ENCODE data around the gene DENND2A. TPM values are rescaled to one million over a fixed set of nuclear protein-coding genes. Genes with fewer than 3 reads are reported as not detected.
A peak's percentile ranks its signal among the peaks of the same experiment; 100 is the strongest.
"Not testable (repeated sequence)": the region's sequence is repeated elsewhere in the genome, so short reads cannot be mapped to it uniquely, and the experiment has no call there.

The DENND2A gene
- total RNA-seq, 1 donor from 2014 or later = not detected

DNA sequence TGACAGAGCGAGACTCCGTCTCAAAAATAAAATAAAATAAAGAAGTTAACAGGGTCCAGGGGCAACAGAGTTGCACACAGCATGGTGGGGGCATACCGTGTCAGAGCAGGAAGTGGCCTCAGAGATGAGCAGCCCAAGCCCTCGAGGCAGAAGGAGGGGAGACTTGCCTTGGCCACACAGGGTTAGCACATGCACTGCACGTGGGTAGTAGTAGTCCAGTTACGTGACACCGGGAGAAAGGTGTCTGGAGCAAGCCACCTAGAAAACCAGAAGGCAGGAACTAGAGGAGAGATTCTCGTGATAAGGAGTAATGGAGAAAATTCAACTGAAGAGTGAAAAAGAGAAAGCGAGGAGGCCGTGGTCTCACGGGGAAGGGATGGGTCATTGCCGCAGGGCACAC lies 9.8 kb upstream of the DENND2A start:
- Mint-ChIP-seq H3K36me3 (ENCODE audit: low read depth) (no peaks in the 10 kb centered on the region), H3K27me3 (peaks cover 2% of the 10 kb centered on the region), H3K4me3 (no peak overlapping the region), H3K27ac (no peak overlapping the region), H3K4me1 (peaks cover 12% of the 10 kb centered on the region), H3K9me3 (no peaks in the 10 kb centered on the region)
- TF ChIP-seq, protein P1, sequence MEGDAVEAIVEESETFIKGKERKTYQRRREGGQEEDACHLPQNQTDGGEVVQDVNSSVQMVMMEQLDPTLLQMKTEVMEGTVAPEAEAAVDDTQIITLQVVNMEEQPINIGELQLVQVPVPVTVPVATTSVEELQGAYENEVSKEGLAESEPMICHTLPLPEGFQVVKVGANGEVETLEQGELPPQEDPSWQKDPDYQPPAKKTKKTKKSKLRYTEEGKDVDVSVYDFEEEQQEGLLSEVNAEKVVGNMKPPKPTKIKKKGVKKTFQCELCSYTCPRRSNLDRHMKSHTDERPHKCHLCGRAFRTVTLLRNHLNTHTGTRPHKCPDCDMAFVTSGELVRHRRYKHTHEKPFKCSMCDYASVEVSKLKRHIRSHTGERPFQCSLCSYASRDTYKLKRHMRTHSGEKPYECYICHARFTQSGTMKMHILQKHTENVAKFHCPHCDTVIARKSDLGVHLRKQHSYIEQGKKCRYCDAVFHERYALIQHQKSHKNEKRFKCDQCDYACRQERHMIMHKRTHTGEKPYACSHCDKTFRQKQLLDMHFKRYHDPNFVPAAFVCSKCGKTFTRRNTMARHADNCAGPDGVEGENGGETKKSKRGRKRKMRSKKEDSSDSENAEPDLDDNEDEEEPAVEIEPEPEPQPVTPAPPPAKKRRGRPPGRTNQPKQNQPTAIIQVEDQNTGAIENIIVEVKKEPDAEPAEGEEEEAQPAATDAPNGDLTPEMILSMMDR (IDR thresholded peaks at IDR 0.05) = no peak
- intact Hi-C loops (cut with micrococcal nuclease) = no loop called here
- DNase-seq = no peak
- ATAC-seq (ENCODE audit: low read depth) = no peak
- ChIA-PET CTCF (interaction anchor here (4.4 kb wide), 1 partner anchor 132 kb away, joined by 50 read pairs; no protein-coding TSS in a partner anchor), POLR2A (no interaction called here)

DNA sequence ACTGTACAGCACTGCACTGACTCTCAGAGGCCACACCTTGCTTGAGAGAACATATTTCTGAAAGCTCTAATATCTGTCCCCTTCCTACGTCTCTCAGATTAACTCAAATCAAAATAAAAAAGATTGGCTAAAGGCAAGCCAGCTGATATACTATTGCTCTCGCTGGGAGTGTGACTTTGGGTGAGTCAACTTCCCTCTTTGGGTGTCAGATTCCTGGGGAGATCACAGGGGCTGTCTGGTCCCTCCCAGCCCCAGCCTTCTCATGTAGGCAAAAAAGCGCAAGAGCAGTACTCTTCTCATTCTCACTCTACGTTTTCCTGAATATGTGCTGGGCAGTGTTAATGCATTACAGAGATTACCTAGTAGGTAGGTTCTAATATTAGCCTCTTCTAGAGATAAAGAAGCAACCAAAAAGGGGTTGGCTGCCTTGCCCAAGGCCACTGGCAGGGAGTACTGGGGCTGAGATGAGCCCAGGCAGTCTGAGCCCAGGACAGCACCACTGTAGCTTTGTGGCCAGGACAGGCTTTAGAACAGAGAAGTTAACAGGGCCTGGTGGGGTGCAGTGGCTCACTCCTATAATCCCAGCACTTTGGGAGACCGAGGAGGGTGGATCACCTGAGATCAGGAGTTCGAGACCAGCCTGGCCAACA lies 9.1 kb upstream of the DENND2A start:
- no peak for ATAC-seq (ENCODE audit: low read depth)
- TF ChIP-seq, protein P1 (IDR thresholded peaks at IDR 0.05) = no peak
- POLR2A ChIA-PET = no interaction called here

DNA sequence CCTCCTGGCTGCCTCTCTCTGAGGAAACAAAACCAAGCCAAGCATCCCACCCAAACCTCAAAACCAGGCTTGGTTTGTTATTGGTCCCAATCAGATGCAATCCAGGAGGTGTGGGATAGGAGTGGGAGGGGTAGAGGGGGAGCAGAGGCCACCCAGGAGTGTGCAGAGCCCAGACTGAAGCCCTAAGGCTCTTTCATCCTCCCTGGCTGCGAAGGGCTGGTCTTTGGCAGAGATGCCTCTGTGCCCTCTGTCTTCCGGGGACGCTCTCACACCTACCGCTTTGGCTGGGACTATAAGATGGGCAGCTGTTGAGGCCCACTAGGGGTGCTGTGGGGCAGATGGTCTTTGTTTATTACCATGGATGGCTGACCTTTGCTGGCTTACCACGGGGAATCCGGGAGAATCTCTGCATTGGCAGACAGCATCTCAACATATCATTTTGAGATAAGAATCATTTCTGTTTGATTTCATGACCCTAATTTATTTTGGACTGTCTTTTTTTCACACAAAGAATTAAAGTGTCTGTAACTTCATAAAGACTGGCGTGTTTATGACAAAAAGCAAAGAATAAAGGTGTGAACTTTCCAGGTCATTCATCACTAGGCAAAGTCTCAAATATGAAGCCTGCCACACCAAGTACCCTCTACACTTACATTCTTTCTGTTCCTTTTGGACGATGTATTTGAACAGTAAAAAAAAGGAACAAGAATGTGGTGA lies 6.5 kb upstream of the DENND2A start:
- peak; percentile 97 for ATAC-seq (ENCODE audit: low read depth)
- intact Hi-C loops (cut with micrococcal nuclease) = loop anchor here (2.0 kb wide), 1 partner anchor 50 kb away; the partner anchor contains the start of gene NDUFB2
- TF ChIP-seq, protein P1 (IDR thresholded peaks at IDR 0.05) = no peak
- H3K4me3 Mint-ChIP-seq = no peak overlapping the region
- peak; percentile 27 for DNase-seq
- H3K27me3 Mint-ChIP-seq = peaks cover 9% of the 10 kb centered on the region
- peak overlapping the region; percentile 1 for H3K27ac Mint-ChIP-seq
- peaks cover 12% of the 10 kb centered on the region for H3K4me1 Mint-ChIP-seq
- CTCF ChIA-PET = no interaction called here
- POLR2A ChIA-PET = interaction anchor here (0.9 kb wide), 1 partner anchor 169 kb away, joined by 3 read pairs; no protein-coding TSS in a partner anchor
- H3K9me3 Mint-ChIP-seq = no peaks in the 10 kb centered on the region
- no peaks in the 10 kb centered on the region for H3K36me3 Mint-ChIP-seq (ENCODE audit: low read depth)

More for the DNA sequence above, 9.1 kb upstream of the DENND2A start:
- H3K27me3 Mint-ChIP-seq = peaks cover 2% of the 10 kb centered on the region
- H3K9me3 Mint-ChIP-seq = no peaks in the 10 kb centered on the region
- intact Hi-C loops (cut with micrococcal nuclease) = no loop called here
- no peak overlapping the region for H3K27ac Mint-ChIP-seq
- H3K4me3 Mint-ChIP-seq = no peak overlapping the region
- CTCF ChIA-PET = no interaction called here
- H3K4me1 Mint-ChIP-seq = peaks cover 12% of the 10 kb centered on the region
- no peak for DNase-seq
- no peaks in the 10 kb centered on the region for H3K36me3 Mint-ChIP-seq (ENCODE audit: low read depth)

DNA sequence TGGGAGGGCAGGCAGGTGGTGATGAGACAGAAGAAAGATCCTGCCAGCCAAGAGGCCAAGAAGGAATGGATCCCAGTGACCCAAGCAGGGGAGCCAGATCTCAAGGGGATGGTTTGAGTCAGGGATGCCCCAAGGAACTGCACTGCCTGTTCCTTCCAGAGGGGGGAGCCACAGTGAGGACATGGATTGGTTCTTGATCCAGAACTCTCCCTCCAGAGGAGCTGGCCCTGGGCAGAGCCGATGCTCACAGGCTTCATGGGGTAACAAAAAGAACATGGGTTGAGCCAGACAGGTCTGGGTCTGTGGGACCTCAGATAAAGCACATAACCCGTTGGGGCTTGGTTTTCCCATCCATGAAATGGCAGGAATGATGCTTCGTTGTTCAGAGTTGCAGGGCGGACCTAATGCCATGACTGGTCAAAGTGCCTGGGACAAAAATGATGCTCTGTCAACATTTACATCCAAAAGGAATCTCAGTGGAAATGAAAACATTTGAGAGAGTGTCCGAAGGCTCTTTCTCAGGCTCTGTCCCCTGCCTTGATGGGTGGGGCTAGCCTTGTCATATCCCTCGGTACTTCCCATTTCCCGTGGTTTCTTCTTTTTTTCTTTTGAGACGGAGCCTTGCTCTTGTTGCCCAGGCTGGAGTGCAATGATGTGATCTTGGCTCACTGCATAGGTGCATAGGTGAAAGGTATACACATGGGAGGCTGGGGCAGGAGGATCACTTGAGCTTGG lies 4.7 kb upstream of the DENND2A start:
- Mint-ChIP-seq H3K27me3 (peaks cover 17% of the 10 kb centered on the region), H3K9me3 (no peaks in the 10 kb centered on the region), H3K36me3 (ENCODE audit: low read depth) (no peaks in the 10 kb centered on the region), H3K4me1 (peaks cover 24% of the 10 kb centered on the region), H3K4me3 (no peak overlapping the region), H3K27ac (no peak overlapping the region)
- ChIA-PET CTCF (no interaction called here), POLR2A (no interaction called here)
- TF ChIP-seq, protein P1 (IDR thresholded peaks at IDR 0.05) = no peak
- no peak for DNase-seq
- ATAC-seq (ENCODE audit: low read depth) = no peak
- intact Hi-C loops (cut with micrococcal nuclease) = no loop called here

DNA sequence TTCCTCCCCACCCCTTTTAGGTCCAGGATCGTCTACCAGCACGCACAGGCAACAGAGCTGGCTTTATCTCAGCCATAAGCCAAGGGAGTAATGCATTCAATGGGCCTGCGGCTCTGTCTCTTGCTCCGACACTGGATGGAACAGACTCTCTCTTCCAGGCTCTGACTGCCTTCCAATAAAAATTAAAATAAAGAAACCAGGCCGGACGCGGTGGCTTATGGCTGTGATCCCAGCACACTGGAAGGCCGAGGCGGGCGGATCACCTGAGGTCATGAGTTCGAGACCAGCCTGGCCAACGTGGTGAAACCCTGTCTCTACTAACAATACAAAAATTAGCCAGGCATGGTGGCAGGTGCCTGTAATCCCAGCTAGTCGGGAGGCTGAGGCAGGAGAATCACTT lies 4.1 kb upstream of the DENND2A start:
- Mint-ChIP-seq H3K27me3 (peaks cover 20% of the 10 kb centered on the region), H3K4me1 (peaks cover 26% of the 10 kb centered on the region)
- CTCF ChIA-PET; ATAC-seq (ENCODE audit: low read depth); H3K27ac Mint-ChIP-seq; POLR2A ChIA-PET; intact Hi-C loops (cut with micrococcal nuclease); H3K9me3 Mint-ChIP-seq; DNase-seq; H3K4me3 Mint-ChIP-seq; H3K36me3 Mint-ChIP-seq (ENCODE audit: low read depth): not testable (repeated sequence)
